NCI-H1048 (cell line): ENCODE measurements around the gene GRM8.
"Not testable (repeated sequence)": the region's sequence is repeated elsewhere in the genome, so short reads cannot be mapped to it uniquely, and the experiment has no call there.

ENCODE experiments used
- DNase-seq: peaks from one replicate; lab custom pipeline; 2025; lab: John Stamatoyannopoulos, UW

The GRM8 gene

GRCh38 chr7:126908564-126908963 is 344.2 kb downstream of the GRM8 start:
- not testable (repeated sequence) for DNase-seq

- DNase-seq: not testable (repeated sequence)
Measured at GRCh38 chr7:126907657-126908056, 345.1 kb downstream of the GRM8 start.

- DNase-seq: not testable (repeated sequence)
Measured at GRCh38 chr7:126905255-126905654, 347.5 kb downstream of the GRM8 start.

- DNase-seq: not testable (repeated sequence)
Measured at GRCh38 chr7:126901041-126901765, 351.5 kb downstream of the GRM8 start.

- DNase-seq: not testable (repeated sequence)
Measured at GRCh38 chr7:126887980-126888379, 364.8 kb downstream of the GRM8 start.

- not testable (repeated sequence) for DNase-seq
Measured at GRCh38 chr7:126887560-126887959, 365.2 kb downstream of the GRM8 start.

GRCh38 chr7:126882730-126883129 is 370.0 kb downstream of the GRM8 start:
- not testable (repeated sequence) for DNase-seq

GRCh38 chr7:126881908-126882307 is 370.8 kb downstream of the GRM8 start:
- DNase-seq: not testable (repeated sequence)

- no peak for DNase-seq
Measured at GRCh38 chr7:126881315-126881714, 371.4 kb downstream of the GRM8 start.

- DNase-seq: not testable (repeated sequence)
Measured at GRCh38 chr7:126876536-126876935, 376.2 kb downstream of the GRM8 start.

GRCh38 chr7:126856691-126857291 is 395.9 kb downstream of the GRM8 start:
- DNase-seq: no peak

GRCh38 chr7:126845331-126845730 is 407.4 kb downstream of the GRM8 start:
- no peak for DNase-seq

GRCh38 chr7:126843883-126844282 is 408.9 kb downstream of the GRM8 start:
- DNase-seq: no peak

- DNase-seq: no peak
Measured at GRCh38 chr7:126843336-126843735, 409.4 kb downstream of the GRM8 start.

- no peak for DNase-seq
Measured at GRCh38 chr7:126842451-126842850, 410.3 kb downstream of the GRM8 start.

- DNase-seq: no peak
Measured at GRCh38 chr7:126840869-126841268, 411.9 kb downstream of the GRM8 start.

GRCh38 chr7:126839624-126840023 is 413.1 kb downstream of the GRM8 start:
- DNase-seq: no peak

- DNase-seq: no peak
Measured at GRCh38 chr7:126838194-126838593, 414.5 kb downstream of the GRM8 start.

- DNase-seq: not testable (repeated sequence)
Measured at GRCh38 chr7:126831241-126831640, 421.5 kb downstream of the GRM8 start.

GRCh38 chr7:126820925-126821324 is 431.8 kb downstream of the GRM8 start:
- DNase-seq: no peak

- DNase-seq: no peak
Measured at GRCh38 chr7:126819197-126819484, 433.6 kb downstream of the GRM8 start.

GRCh38 chr7:126818393-126819196 is 434.1 kb downstream of the GRM8 start:
- DNase-seq: no peak

GRCh38 chr7:126809188-126809587 is 443.6 kb downstream of the GRM8 start:
- no peak for DNase-seq
